ENCODE measurements around the gene AKR7A2. TPM values are rescaled to one million over a fixed set of nuclear protein-coding genes. Genes with fewer than 3 reads are reported as not detected.
"Not testable (repeated sequence)": the region's sequence is repeated elsewhere in the genome, so short reads cannot be mapped to it uniquely, and the experiment has no call there.

Gene AKR7A2
- total RNA-seq, 2 experiments from 2014 or later, result 45.5 to 49.4 TPM

DNA sequence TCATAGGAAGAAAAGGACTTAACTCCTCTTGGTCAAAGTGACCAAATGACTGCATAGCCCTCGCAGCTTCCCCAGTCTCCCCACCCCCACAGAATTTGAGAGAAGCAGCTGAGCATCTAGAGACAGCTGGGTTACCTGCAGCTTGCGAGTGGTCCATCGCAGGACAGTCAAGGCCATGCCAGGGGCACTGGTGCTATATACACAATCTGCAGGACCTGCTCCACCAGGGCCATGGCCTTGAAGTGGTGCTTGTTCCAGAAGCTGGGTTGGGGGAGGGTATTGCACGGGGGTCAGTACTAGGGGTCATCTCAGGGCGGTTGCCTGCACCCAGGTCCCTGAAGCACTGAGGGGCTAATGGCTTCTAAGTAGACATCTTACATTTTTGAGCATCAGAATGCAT is 49.9 kb downstream of the AKR7A2 start:
- H3K4me3 Mint-ChIP-seq, result no peak overlapping the region

DNA sequence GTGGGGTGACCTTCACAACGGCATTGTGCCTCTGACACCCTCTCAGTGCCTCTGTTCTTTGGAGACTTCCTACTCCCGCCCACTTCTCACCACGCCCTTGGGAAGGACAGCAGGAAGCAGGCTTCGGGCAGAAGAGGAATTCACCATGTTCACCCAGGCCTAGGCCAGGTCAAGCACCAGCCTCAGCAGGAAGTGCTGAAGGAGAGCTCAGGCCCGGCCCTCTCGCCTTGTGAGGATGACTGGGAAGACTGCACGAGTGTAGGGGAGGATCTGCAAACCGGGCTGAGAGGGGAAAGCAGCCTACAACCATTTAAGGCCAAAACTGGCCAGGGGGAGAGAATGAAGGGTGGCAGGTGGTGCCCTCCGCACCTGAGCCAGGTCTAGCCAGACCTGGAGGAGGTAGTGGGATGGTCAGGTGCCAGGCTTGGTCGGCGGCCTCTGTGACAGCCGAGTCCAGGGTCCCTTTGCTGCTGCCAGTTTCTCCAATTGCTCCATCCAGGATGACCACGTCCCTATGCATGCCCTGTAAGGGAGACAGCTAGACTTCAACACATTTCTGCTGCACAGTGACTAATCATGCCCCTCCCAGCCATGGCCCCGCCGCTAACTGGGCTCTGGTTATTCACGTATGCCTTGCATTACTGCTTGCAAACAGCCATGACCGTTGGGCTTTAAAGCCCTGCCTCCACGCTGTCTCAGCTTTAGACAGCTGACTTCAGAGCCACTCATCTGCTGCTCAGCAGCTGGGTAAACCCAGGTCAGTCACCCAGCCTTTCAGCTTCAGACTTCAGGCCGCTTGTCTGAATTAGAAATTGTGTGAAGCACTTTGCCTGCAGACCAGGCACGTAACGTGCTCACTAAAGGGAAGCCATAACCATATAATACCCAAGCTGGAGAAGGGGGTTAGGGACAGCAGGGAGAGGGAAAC is 51.5 kb downstream of the AKR7A2 start:
- H3K27me3 Mint-ChIP-seq, result no peaks in the 10 kb centered on the region
- intact Hi-C loops (cut with micrococcal nuclease), result no loop called here
- H3K4me3 Mint-ChIP-seq, result no peak overlapping the region
- DNase-seq, result no peak
- H3K9me3 Mint-ChIP-seq, result no peaks in the 10 kb centered on the region
- H3K27ac Mint-ChIP-seq, result peak overlapping the region; percentile 5
- POLR2A ChIA-PET, result no interaction called here
- CTCF ChIA-PET, result no interaction called here
- H3K4me1 Mint-ChIP-seq (ENCODE audit: low read depth), result peaks cover 27% of the 10 kb centered on the region
- peaks cover 37% of the 10 kb centered on the region for H3K36me3 Mint-ChIP-seq

More for the DNA sequence above, 49.9 kb downstream of the AKR7A2 start:
- peaks cover 12% of the 10 kb centered on the region for H3K4me1 Mint-ChIP-seq (ENCODE audit: low read depth)
- intact Hi-C loops (cut with micrococcal nuclease), result no loop called here
- POLR2A ChIA-PET, result no interaction called here
- peaks cover 27% of the 10 kb centered on the region for H3K36me3 Mint-ChIP-seq
- CTCF ChIA-PET, result no interaction called here
- DNase-seq, result no peak
- no peaks in the 10 kb centered on the region for H3K27me3 Mint-ChIP-seq
- H3K27ac Mint-ChIP-seq, result no peak overlapping the region
- no peaks in the 10 kb centered on the region for H3K9me3 Mint-ChIP-seq

DNA sequence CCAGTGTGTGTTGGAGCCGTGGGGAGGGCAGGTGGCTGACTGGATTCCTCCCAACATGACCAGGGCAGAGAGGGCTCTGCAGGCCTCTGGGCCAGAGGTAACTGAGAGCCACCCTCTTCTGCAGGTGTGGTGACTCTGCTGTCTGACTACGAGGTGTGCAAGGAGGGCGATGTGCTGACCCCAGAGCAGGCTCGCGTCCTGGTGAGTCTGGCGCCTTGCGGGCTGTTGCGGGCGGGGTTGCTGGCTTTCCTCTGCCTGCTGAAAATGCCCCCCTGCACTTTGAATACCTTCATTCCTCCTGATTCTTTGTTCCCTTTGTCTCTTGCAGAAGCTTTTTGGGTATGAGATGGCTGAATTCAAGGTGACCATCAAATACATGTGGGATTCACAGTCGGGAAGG is 53.6 kb downstream of the AKR7A2 start:
- peaks cover 39% of the 10 kb centered on the region for H3K36me3 Mint-ChIP-seq
- ChIA-PET CTCF (interaction anchor here (1.3 kb wide), 1 partner anchor 396 kb away, joined by 6 read pairs; no protein-coding TSS in a partner anchor), POLR2A (interaction anchor here (0.9 kb wide), 1 partner anchor 54 kb away, joined by 3 read pairs; the partner anchor contains the start of gene SLC66A1)
- peak overlapping the region; percentile 96 for H3K27ac Mint-ChIP-seq
- intact Hi-C loops (cut with micrococcal nuclease), result loop anchor here (5.0 to 10.0 kb wide), 3 partner anchors 206 to 339 kb away; a partner anchor contains a TSS
- no peaks in the 10 kb centered on the region for H3K27me3 Mint-ChIP-seq
- no peak for DNase-seq
- no peaks in the 10 kb centered on the region for H3K9me3 Mint-ChIP-seq
- H3K4me1 Mint-ChIP-seq (ENCODE audit: low read depth), result peaks cover 46% of the 10 kb centered on the region
- H3K4me3 Mint-ChIP-seq, result no peak overlapping the region

DNA sequence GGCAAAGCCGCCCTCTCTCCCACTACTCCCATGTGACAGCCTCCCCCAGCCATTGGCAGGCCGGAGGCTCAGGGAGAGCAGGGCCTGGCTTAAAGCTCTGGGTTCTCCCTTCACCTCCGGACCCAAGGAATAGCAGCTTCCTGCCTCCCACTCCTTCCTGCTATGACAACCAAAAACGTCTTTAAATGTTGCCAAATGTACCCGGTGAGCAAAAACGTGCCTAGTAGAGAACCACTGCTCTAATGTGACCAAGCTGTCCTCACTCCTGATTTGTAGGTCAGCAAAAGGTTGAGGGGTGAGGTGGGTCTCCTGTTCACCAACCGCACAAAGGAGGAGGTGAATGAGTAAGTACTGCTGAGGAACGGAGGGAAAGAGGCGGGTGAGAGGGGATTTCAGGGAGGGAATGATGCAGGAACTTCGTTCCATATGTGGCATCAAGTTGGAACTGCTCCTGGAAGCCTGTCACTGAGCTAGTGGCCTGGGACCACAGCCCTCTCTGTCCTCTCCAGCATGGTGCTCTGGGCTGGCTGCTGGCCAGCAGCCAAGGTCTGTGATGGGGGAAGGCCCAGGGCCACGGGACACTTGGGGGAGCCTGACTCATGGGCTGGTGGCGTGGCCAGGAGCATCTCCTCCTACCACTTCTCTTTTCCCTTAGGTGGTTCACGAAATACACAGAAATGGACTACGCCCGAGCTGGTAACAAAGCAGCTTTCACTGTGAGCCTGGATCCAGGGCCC is 54.6 kb downstream of the AKR7A2 start:
- Mint-ChIP-seq H3K36me3 (peaks cover 39% of the 10 kb centered on the region), H3K9me3 (no peaks in the 10 kb centered on the region), H3K4me1 (ENCODE audit: low read depth) (peaks cover 51% of the 10 kb centered on the region), H3K27ac (peak overlapping the region; percentile 96), H3K4me3 (peak overlapping the region; percentile 40), H3K27me3 (no peaks in the 10 kb centered on the region)
- peak; percentile 80 for DNase-seq
- intact Hi-C loops (cut with micrococcal nuclease), result loop anchor here (1.0 to 10.0 kb wide), 8 partner anchors 49 to 389 kb away; partner anchors contain the start of genes AKR7A2 and SLC66A1
- ChIA-PET CTCF (interaction anchor here (1.3 to 2.8 kb wide), 2 partner anchors 16 to 397 kb away, joined by 6 to 11 read pairs; no protein-coding TSS in a partner anchor), POLR2A (interaction anchor here (0.9 to 1.5 kb wide), 5 partner anchors 31 to 330 kb away, joined by 3 to 6 read pairs (median 4); partner anchors contain the start of genes AKR7A3 and SLC66A1)

DNA sequence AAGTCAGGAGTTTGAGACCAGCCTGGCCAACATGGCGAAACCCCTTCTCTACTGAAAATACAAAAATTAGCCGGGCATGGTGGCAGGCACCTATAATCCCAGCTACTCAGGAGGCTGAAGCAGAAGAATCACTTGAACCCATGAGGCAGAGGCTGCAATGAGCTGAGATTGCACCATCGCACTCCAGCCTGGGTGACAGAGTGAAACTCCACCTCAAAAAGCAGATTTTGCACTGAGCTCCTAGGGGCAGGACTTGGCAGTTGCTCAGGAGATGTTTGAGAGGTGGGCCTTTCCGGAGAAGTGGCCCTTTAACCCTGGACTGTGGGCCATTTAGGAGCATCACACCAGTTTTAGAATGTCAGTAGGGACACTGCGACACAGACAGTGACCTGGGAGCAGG is 55.6 kb downstream of the AKR7A2 start:
- CTCF ChIA-PET, result interaction anchor here (0.8 to 2.8 kb wide), 3 partner anchors 15 to 398 kb away, joined by 3 to 11 read pairs (median 4); no protein-coding TSS in a partner anchor

DNA sequence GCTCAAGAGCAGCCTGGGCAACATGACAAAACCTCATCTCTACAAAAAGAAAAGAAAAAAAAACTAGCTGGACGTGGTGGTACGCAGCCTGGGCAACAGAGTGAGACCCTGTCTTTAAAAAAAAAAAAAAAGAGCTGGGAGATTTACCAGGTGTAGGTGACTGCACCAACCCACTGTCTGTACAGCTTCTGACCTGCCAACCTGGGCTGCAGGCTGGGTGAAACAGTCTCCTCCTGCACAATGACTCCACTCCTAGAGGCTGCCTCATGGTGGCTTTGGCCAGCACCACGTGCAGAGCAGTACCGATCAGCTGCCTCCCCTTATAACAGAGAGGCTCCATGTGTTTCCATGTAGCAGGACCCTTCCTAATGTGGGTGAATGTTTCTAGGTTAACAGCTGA is 56.7 kb downstream of the AKR7A2 start:
- H3K27ac Mint-ChIP-seq, result peak overlapping the region; percentile 96
- DNase-seq, result no peak
- H3K9me3 Mint-ChIP-seq, result no peaks in the 10 kb centered on the region
- H3K4me1 Mint-ChIP-seq (ENCODE audit: low read depth), result peaks cover 58% of the 10 kb centered on the region
- intact Hi-C loops (cut with micrococcal nuclease), result loop anchor here (5.0 to 10.0 kb wide), 3 partner anchors 210 to 342 kb away; a partner anchor contains a TSS
- POLR2A ChIA-PET, result interaction anchor here (0.7 to 0.8 kb wide), 2 partner anchors 215 to 342 kb away, joined by 3 read pairs; a partner anchor contains a TSS
- no peaks in the 10 kb centered on the region for H3K27me3 Mint-ChIP-seq
- H3K36me3 Mint-ChIP-seq, result peaks cover 43% of the 10 kb centered on the region
- CTCF ChIA-PET, result interaction anchor here (0.8 to 2.8 kb wide), 2 partner anchors 14 to 89 kb away, joined by 3 to 11 read pairs; no protein-coding TSS in a partner anchor
- no peak overlapping the region for H3K4me3 Mint-ChIP-seq

More for the DNA sequence above, 55.6 kb downstream of the AKR7A2 start:
- Mint-ChIP-seq H3K27ac (peak overlapping the region; percentile 96), H3K4me1 (ENCODE audit: low read depth) (peaks cover 51% of the 10 kb centered on the region), H3K4me3 (peak overlapping the region; percentile 40), H3K36me3 (peaks cover 40% of the 10 kb centered on the region)
- H3K27me3 Mint-ChIP-seq, H3K9me3 Mint-ChIP-seq: not testable (repeated sequence)
- DNase-seq, result peak; percentile 63
- intact Hi-C loops (cut with micrococcal nuclease), result loop anchor here (2.0 to 10.0 kb wide), 7 partner anchors 48 to 390 kb away; partner anchors contain the start of genes AKR7A2 and SLC66A1
- POLR2A ChIA-PET, result interaction anchor here (0.9 to 1.5 kb wide), 2 partner anchors 50 to 80 kb away, joined by 3 to 6 read pairs; no protein-coding TSS in a partner anchor

DNA sequence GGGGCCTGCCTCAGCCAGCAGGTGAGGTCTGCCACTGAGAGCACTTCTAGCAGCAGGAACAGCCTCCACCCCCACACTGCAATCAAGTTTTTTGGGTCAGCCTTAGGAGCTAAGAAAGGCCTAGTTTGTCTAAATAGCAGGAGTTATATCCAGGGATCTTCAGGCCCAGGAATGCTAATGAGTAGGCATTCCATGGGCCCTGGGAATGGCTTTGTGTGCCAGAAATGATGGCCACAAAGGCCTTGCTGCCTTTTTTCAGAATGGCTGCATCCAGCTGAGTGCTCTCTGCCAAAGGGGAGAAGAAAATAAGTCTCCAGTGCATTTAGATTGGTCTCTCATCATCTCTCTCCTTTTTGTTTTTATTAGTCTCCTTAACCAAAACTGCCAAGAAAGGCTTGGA is 57.5 kb downstream of the AKR7A2 start:
- ChIA-PET CTCF (interaction anchor here (0.8 kb wide), 1 partner anchor 90 kb away, joined by 3 read pairs; no protein-coding TSS in a partner anchor), POLR2A (interaction anchor here (0.6 to 0.8 kb wide), 2 partner anchors 14 to 343 kb away, joined by 3 read pairs; a partner anchor contains a TSS)
- Mint-ChIP-seq H3K9me3 (no peaks in the 10 kb centered on the region), H3K4me1 (ENCODE audit: low read depth) (peaks cover 60% of the 10 kb centered on the region), H3K27me3 (no peaks in the 10 kb centered on the region), H3K36me3 (peaks cover 36% of the 10 kb centered on the region), H3K4me3 (no peak overlapping the region), H3K27ac (peak overlapping the region; percentile 96)
- intact Hi-C loops (cut with micrococcal nuclease), result loop anchor here (5.0 to 10.0 kb wide), 3 partner anchors 83 to 330 kb away; no protein-coding TSS in a partner anchor
- DNase-seq, result no peak

Other genes with a start within 250 kb of the AKR7A2 start
- 100 to 1,000 TPM; 104 to 116 TPM for gene UBR4, start 101.9 kb downstream of the AKR7A2 start, total RNA-seq
- 10 to 100 TPM; 46.6 to 49.3 TPM for gene EMC1, start 60.6 kb downstream of the AKR7A2 start, total RNA-seq
- 10 to 100 TPM; 83.0 to 83.8 TPM for gene MRTO4, start 60.3 kb downstream of the AKR7A2 start, total RNA-seq
- gene AKR7A3, start 23.4 kb downstream of the AKR7A2 start, total RNA-seq, result under 1 TPM; 0.80 to 0.88 TPM
- gene SLC66A1, start 182 bp upstream of the AKR7A2 start, total RNA-seq, result 1 to 10 TPM; 6.8 to 7.9 TPM
- 100 to 1,000 TPM; 388 to 419 TPM for gene CAPZB, start 173.4 kb upstream of the AKR7A2 start, total RNA-seq